22Rv1 (cell line): Measurements from ENCODE around the gene ERICH6B.

ENCODE experiments used
- H3K27ac ChIP-seq: fragments of 450-650 bp; 2 replicates; pipeline ENCODE4 v1.5.1; 2017
- ZFX ChIP-seq: fragments of 450-650 bp; IDR thresholded peaks from 2 replicates; pipeline ENCODE4 v1.6.1; 2017; ENCODE audit warnings: antibody characterized with exemption, borderline replicate concordance
- TF ChIP-seq, protein P1 (sequence below): fragments of 450-650 bp; IDR thresholded peaks from 2 replicates; pipeline ENCODE4 v1.5.1; 2017; ENCODE audit warnings: mild to moderate bottlenecking

ERICH6B gene

GRCh38 chr13:45548281-45548680, 67.3 kb downstream of the ERICH6B start:
- H3K27ac ChIP-seq, result no peak overlapping the region
- TF ChIP-seq, protein P1, sequence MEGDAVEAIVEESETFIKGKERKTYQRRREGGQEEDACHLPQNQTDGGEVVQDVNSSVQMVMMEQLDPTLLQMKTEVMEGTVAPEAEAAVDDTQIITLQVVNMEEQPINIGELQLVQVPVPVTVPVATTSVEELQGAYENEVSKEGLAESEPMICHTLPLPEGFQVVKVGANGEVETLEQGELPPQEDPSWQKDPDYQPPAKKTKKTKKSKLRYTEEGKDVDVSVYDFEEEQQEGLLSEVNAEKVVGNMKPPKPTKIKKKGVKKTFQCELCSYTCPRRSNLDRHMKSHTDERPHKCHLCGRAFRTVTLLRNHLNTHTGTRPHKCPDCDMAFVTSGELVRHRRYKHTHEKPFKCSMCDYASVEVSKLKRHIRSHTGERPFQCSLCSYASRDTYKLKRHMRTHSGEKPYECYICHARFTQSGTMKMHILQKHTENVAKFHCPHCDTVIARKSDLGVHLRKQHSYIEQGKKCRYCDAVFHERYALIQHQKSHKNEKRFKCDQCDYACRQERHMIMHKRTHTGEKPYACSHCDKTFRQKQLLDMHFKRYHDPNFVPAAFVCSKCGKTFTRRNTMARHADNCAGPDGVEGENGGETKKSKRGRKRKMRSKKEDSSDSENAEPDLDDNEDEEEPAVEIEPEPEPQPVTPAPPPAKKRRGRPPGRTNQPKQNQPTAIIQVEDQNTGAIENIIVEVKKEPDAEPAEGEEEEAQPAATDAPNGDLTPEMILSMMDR, result no peak
- no peak for TF ChIP-seq ZFX

- H3K27ac ChIP-seq, result no peak overlapping the region
- no peak for TF ChIP-seq ZFX
- TF ChIP-seq, protein P1, result no peak
Measured at GRCh38 chr13:45546410-45546765, 69.2 kb downstream of the ERICH6B start.

DNA sequence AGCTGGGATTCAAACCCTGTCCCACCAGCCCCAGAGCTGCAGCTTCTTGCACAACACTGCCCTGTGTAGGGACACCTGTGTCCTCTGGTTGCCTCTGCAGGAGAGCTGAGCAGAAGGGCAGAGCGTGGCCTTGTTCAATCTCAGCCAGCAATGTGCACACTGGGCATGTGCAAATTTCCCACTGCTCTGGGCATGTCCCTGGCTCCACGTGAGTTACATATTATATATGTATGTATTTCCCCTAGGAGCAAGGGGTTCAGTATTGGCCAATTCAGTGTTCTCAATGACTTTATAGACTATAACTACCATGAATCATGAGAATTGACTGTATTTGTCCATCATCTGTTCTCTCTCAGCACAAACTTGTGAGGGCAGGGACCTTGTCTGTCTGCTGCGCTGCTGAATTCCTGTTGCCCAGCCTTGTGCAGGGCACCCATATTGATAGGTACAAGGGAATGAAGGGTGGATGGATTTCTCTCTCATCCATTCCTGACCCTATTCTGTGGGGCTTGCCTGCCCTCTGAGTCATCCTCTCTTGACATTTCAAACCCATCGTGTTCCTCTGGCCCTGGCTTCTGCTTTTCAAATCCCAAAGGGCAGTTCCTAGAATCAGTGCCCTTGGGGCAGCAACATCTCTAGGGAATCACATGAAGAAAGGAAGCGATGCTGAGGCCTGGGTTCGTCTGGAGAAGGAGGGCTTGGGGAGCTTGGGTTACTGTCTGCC, 69.7 kb downstream of the ERICH6B start:
- no peak overlapping the region for H3K27ac ChIP-seq
- no peak for TF ChIP-seq ZFX
- TF ChIP-seq, protein P1, result no peak

DNA sequence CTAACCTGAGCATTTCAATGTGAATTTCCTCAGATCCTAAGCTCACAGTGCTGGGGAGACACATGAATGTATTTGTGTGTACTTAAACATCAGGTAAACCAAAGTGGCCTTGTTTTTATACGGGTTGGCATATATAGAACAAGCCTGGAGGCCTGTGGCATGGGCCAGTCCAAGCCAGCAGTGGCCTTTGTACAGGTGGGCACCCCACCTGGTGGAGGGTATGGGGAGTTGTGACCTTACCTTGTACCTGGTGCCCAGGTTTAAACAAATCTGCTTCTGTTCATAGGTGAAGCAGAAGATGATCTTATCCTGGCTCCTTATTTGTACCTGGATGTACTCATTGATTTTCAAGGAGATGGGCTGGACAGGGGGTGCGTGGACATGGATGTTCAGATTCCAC, 71.0 kb downstream of the ERICH6B start:
- TF ChIP-seq, protein P1, result no peak
- TF ChIP-seq ZFX, result no peak
- H3K27ac ChIP-seq, result no peak overlapping the region

GRCh38 chr13:45542878-45543277, 72.7 kb downstream of the ERICH6B start:
- H3K27ac ChIP-seq, result no peak overlapping the region
- TF ChIP-seq ZFX, result no peak
- TF ChIP-seq, protein P1, result no peak

DNA sequence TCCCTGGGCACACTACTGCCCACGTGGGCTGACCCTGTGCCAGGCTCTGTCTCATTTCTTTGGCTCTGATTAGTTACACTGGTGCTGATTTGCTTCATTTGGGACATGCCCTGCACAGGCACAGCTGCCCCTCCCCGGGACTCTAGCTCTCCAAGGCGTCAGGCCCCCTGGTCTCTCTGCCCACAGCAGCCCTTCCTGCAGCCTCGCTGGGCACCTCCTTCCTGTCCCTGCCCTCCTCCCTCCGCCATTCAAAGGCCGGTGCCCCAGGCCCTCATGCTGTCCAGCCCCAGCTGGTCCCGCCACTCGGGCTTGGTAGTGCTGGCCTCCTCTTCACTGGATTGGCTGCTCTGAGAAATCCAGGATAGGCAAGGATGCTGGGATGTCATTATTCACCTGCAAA, 73.1 kb downstream of the ERICH6B start:
- TF ChIP-seq ZFX, result no peak
- TF ChIP-seq, protein P1, result no peak
- no peak overlapping the region for H3K27ac ChIP-seq

- TF ChIP-seq, protein P1, result no peak
- TF ChIP-seq ZFX, result no peak
- no peak overlapping the region for H3K27ac ChIP-seq
Measured at GRCh38 chr13:45541806-45542205, 73.7 kb downstream of the ERICH6B start.
